Endometrium (tissue), 2 donors: ENCODE measurements around the gene IL20.

ENCODE experiments used
- FAIRE-seq: peaks from 2 replicates; lab custom pipeline; 2012; peaks lifted over from hg19 to GRCh38; lab: Jason Lieb, UNC
- donor health status: control.
- donor health status: control.

IL20 gene

GRCh38 chr1:206904423-206905142 is 39.2 kb downstream of the IL20 start:
- no peak for FAIRE-seq

- FAIRE-seq = no peak
Observed at GRCh38 chr1:206905295-206906164, 40.1 kb downstream of the IL20 start.

GRCh38 chr1:206907304-206907991 is 42.0 kb downstream of the IL20 start:
- FAIRE-seq = no peak

- FAIRE-seq = no peak
Observed at GRCh38 chr1:206908038-206908437, 42.6 kb downstream of the IL20 start.

GRCh38 chr1:206909161-206909882 is 43.9 kb downstream of the IL20 start:
- FAIRE-seq = no peak

GRCh38 chr1:206909883-206910318 is 44.5 kb downstream of the IL20 start:
- FAIRE-seq = no peak

- no peak for FAIRE-seq
Observed at GRCh38 chr1:206911064-206911663, 45.7 kb downstream of the IL20 start.

- no peak for FAIRE-seq
Observed at GRCh38 chr1:206912445-206913095, 47.1 kb downstream of the IL20 start.

GRCh38 chr1:206913766-206914537 is 48.5 kb downstream of the IL20 start:
- FAIRE-seq = no peak

GRCh38 chr1:206915030-206915735 is 49.8 kb downstream of the IL20 start:
- FAIRE-seq = no peak

- no peak for FAIRE-seq
Observed at GRCh38 chr1:206916000-206916709, 50.7 kb downstream of the IL20 start.

- FAIRE-seq = no peak
Observed at GRCh38 chr1:206918076-206918475, 52.7 kb downstream of the IL20 start.
